ENCODE results near the gene CAPN8. TPM values are rescaled to one million over a fixed set of nuclear protein-coding genes. Genes with fewer than 3 reads are reported as not detected.

Gene CAPN8
- total RNA-seq, 1 donor, result not detected

DNA sequence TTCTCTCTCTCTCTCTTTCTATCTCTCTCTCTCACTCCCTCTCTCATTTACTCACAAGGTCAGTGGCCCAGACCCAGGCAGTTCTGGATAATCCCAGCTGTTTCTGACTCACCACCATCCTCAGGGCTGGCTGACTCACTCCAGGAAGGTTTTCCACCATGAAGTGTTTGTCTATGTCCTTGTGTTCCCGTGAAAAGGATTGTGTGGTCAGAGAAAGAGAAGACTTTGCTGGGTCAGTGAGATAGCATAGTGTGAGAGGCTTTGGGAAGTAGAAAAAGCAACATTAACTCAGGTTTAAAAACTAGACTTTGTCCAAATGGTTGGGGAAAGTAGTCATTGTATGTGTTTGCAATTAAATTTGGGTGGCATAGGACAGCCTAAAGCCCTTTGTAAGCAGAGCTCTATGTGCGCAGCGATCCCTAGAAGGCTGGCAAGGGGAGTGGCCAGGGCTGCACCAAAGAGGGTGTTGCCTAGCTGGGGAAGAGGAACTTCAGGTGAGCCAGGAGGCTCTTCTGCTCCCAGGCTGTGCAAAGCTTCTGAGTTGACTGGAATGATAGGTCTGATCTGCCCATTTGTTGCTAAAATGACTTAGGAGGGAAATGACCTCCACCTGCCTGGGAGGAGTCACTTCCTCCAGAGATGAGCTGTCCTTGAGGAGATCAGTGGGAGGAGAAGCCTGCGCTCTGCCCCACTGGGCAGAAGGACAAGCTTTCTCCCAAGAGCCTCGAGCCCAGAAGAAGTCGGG, 41.9 kb upstream of the CAPN8 start:
- no peak for TF ChIP-seq CTCF (IDR thresholded peaks at IDR 0.05; ENCODE audit: insufficient read depth, low read length)
- DNase-seq (ENCODE audit: low read depth), result peak; percentile 98
- peak overlapping the region; percentile 10 for H3K4me3 ChIP-seq (ENCODE audit: low read depth, low read length)

DNA sequence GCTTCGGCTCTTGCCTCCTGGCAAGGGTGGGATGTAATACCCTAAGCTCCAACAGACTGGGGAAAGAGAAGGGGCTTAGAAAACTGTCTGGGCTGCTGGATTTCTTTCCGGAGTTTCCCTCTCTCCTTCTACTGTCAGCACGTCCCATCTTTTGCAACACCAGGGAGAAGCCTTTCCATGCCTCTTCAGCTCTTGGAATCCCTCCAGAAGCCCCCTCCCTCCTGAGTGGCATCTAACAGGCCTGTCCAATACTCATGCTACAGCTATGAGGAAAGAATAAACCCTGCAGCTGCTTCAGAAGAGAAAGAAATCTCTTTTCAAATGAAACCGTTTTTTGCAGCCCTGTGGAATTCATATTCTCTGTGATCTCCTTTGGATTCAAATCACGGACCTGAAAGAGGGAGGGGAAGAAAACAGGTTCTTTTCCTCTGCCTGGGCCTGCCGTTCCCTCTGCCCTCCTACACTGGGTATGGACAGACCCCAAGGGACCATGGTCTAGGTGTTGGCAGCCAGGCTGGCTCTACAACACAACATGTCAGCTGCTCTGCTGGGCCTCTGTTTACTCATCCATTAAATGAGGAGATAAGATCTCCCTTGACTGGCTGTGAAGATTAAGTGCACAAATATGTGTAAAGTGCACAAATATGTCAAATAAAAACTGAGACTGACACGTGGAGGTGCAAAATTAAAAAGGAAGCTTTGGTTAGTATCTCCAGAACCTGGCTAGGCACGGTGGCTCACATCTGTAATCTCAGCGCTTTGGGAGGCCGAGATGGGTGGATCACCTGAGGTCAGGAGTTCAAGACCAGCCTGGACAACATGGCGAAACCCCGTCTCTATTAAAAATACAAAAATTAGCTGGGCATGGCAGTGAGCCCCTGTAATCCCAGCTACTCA, 40.8 kb upstream of the CAPN8 start:
- DNase-seq (ENCODE audit: low read depth), result peak; percentile 92
- no peak overlapping the region for H3K4me3 ChIP-seq (ENCODE audit: low read depth, low read length)
- TF ChIP-seq CTCF (IDR thresholded peaks at IDR 0.05; ENCODE audit: insufficient read depth, low read length), result no peak

DNA sequence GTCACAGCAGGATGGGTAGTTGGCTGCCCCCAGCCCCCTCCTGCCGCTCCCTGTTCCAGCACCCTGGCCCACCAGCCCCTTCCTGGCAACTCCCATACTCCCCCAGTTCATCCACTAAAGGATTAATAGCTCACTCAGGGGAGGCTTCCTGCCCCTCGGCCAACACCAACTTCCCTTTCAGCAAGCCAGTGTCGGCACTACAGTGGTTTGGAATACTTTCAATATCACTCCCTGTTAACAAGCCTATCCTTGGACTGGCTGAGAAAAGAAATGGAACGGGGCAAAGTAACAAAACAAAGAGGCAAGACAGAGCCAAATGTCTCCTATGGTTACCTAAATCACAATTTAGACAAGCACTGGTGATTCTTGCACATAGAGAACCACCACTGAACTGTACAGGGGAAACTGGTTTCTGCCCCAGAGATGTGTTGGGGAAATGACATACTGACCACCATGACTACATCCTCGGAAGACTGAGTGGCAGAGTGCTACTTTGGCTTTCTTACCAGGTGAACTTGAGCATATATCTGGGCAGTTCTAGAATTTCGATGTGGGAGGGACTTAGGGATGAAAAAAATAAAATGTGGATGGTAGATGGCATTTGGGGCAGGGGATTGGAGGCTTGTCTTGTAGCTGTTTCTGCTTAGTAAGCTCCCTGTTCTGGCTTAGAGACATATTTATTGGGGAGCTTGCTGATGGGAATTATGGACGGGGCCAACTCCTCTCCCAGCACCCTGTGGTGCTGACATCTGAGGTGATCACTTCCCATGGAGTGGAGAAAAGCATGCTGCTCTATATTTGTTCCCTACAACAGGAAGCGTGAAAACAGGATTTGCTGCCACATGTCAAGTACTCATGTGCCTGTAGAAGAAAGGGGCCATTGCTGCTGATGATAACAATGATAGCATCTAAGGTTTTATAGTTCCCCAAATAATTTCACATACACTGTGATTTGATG, 39.7 kb upstream of the CAPN8 start:
- no peak for TF ChIP-seq CTCF (IDR thresholded peaks at IDR 0.05; ENCODE audit: insufficient read depth, low read length)
- H3K4me3 ChIP-seq (ENCODE audit: low read depth, low read length), result no peak overlapping the region
- DNase-seq (ENCODE audit: low read depth), result peak; percentile 81

DNA sequence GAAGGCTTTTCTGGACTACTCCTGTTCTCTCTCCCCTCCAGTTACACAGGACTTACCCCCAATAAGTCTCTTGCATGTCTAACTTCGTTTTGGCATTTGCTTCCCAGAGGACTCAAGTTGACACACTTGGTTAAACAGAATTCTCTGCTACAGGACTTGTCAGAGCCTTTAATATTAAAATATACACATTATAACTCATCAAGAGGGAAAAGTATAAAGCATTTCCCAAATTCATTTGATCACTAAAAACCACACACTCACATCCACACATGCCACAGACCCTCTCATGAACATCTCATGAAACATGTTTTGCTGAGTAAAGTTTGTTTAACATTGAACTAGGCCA, 38.1 kb upstream of the CAPN8 start:
- DNase-seq (ENCODE audit: low read depth), result no peak
- no peak for TF ChIP-seq CTCF (IDR thresholded peaks at IDR 0.05; ENCODE audit: insufficient read depth, low read length)
- no peak overlapping the region for H3K4me3 ChIP-seq (ENCODE audit: low read depth, low read length)

GRCh38 chr1:223702735-223703667, 37.5 kb upstream of the CAPN8 start:
- no peak for DNase-seq (ENCODE audit: low read depth)
- no peak for TF ChIP-seq CTCF (IDR thresholded peaks at IDR 0.05; ENCODE audit: insufficient read depth, low read length)
- H3K4me3 ChIP-seq (ENCODE audit: low read depth, low read length), result no peak overlapping the region
